NB4 (cell line): Measurements from ENCODE around the gene LCLAT1.

Source experiments
- DNase-seq: peaks from one replicate; pipeline ENCODE4 v3.0.0; 2010; ENCODE audit warnings: low read depth
- H3K4me3 ChIP-seq: one replicate; pipeline ENCODE4 v1.5.1; 2011; ENCODE audit warnings: mild to moderate bottlenecking, low read depth, low read length, moderate library complexity
- MYC ChIP-seq: IDR thresholded peaks from 2 replicates; pipeline ENCODE4 v1.6.1; 2011; ENCODE audit warnings: low read depth, low read length
- POLR2A ChIP-seq: IDR thresholded peaks from 2 replicates; pipeline ENCODE4 v1.6.1; 2011; ENCODE audit warnings: mild to moderate bottlenecking; ENCODE audit not compliant: insufficient read length; ENCODE audit errors: extremely low read depth
- TF ChIP-seq, protein P1 (sequence below): IDR thresholded peaks from one replicate; pipeline ENCODE4 v1.5.1; 2012; ENCODE audit warnings: low read depth, low read length
- TF ChIP-seq, protein P2 (sequence below): IDR thresholded peaks from 2 replicates; pipeline ENCODE4 v1.6.1; 2011; ENCODE audit warnings: low read depth, low read length

The LCLAT1 gene

DNA sequence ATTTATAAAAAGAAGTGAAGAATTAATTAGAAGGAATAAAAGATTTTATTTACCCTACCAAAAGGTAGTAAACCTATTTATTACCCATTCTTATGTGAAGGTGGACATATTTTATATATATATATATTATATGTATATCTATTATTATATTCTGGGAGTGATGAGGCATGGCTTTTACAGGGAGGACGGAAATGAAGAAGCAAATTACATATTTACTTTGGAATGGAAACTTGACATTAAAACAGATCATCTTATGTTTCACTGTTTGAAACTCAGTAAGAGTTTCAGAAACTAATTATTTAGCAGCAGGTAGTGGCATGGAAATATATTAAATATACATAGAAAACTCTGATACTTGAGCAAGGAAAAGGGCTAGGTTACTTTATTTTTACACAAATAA lies 143.4 kb downstream of the LCLAT1 start:
- DNase-seq = no peak
- H3K4me3 ChIP-seq = no peak overlapping the region
- no peak for TF ChIP-seq MYC
- TF ChIP-seq, protein P1, sequence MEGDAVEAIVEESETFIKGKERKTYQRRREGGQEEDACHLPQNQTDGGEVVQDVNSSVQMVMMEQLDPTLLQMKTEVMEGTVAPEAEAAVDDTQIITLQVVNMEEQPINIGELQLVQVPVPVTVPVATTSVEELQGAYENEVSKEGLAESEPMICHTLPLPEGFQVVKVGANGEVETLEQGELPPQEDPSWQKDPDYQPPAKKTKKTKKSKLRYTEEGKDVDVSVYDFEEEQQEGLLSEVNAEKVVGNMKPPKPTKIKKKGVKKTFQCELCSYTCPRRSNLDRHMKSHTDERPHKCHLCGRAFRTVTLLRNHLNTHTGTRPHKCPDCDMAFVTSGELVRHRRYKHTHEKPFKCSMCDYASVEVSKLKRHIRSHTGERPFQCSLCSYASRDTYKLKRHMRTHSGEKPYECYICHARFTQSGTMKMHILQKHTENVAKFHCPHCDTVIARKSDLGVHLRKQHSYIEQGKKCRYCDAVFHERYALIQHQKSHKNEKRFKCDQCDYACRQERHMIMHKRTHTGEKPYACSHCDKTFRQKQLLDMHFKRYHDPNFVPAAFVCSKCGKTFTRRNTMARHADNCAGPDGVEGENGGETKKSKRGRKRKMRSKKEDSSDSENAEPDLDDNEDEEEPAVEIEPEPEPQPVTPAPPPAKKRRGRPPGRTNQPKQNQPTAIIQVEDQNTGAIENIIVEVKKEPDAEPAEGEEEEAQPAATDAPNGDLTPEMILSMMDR = no peak
- TF ChIP-seq, protein P2, sequence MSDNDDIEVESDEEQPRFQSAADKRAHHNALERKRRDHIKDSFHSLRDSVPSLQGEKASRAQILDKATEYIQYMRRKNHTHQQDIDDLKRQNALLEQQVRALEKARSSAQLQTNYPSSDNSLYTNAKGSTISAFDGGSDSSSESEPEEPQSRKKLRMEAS = no peak
- no peak for TF ChIP-seq POLR2A

DNA sequence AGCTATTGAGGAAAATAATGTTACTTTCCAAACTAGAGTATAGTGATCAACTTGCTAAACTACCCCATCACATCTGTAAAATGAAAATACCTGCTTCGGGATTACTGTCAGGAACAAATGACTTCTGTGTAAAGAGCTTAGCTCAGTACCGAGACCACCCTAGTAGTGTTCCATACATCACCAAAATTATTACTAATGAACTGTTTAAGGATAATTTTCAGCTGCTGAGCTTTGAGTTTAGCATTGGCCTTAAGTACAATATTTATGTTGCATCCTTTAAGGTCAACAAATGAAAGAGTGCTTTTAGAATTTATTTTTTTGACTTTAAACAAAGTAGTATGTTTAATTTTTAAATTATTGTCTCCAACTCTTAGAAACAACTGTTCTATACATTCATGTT lies 144.1 kb downstream of the LCLAT1 start:
- DNase-seq = no peak
- no peak overlapping the region for H3K4me3 ChIP-seq
- no peak for TF ChIP-seq MYC
- TF ChIP-seq, protein P1 = no peak
- no peak for TF ChIP-seq POLR2A
- TF ChIP-seq, protein P2 = no peak

DNA sequence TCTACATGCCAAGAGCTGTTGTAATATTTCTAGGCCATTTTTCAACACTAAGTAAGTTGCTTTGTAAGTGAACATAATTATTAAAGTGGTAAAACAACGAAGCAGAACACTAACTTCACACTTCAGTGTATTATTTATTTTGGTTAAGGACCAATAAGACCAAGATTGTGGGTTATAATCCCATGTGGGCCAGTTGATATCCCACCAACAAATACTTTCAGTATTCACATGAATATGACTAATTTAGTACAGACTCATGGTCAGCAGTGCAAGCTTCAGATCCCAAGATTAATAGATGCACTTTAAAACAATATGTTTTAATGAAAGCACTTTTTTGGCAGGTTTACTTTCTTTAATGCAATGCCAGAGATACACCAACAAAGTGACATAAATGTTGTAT lies 154.3 kb downstream of the LCLAT1 start:
- DNase-seq = no peak
- no peak overlapping the region for H3K4me3 ChIP-seq
- TF ChIP-seq, protein P1 = no peak
- TF ChIP-seq MYC = no peak
- no peak for TF ChIP-seq POLR2A
- TF ChIP-seq, protein P2 = no peak

DNA sequence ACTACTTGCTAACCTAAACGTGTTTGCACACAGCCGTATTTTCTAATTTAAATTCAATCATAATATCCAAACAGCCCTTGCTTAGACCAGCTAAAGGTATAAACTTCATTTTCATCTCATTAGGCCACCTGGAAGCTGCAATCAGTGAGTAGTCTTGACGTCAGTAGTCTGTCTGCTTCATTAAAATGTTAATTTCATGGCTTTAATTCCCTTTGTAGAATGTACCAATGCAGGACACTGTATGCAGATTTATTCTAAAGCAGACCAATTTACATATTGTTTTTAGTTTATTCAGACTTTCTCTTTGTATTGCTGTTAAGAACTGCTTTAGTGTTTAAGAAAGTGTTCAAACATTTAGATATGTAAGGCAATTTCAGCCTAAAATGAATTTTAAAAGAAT lies 158.2 kb downstream of the LCLAT1 start:
- no peak for TF ChIP-seq MYC
- TF ChIP-seq, protein P2 = no peak
- TF ChIP-seq, protein P1 = no peak
- no peak for TF ChIP-seq POLR2A
- no peak for DNase-seq
- H3K4me3 ChIP-seq = no peak overlapping the region

DNA sequence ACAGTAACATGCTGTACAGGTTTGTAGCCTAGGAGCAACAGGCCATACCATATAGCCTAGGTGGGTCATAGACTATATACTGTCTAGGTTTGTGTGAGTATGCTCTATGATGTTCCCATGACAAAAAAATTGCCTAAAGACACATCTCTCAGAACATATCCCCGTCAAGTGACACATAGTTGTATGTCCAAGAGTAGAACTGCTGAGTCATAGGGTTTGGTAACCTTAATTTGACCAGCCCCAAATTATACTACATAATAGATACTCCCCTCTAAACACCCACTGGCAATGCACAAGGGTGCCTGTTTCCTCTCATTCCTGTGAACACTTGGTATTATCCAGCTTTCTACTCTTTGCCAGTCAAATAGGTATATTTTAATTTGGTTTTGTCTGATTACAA lies 161.6 kb downstream of the LCLAT1 start:
- DNase-seq = peak; percentile 24

More for the DNA sequence above, 161.6 kb downstream of the LCLAT1 start:
- H3K4me3 ChIP-seq = no peak overlapping the region
- TF ChIP-seq MYC (no peak), POLR2A (no peak)
- TF ChIP-seq, protein P1 = no peak
- TF ChIP-seq, protein P2 = no peak
